NCI-H2227 treated with DMSO at 0.1 percent for 48 hours (cell line): Measurements from ENCODE around the gene NEU3.
"Not testable (repeated sequence)": the region's sequence is repeated elsewhere in the genome, so short reads cannot be mapped to it uniquely, and the experiment has no call there.

Source experiments
- DNase-seq: peaks from one replicate; lab custom pipeline; 2025; lab: John Stamatoyannopoulos, UW

NEU3 gene

GRCh38 chr11:74984070-74984469 lies 4.7 kb upstream of the NEU3 start:
- DNase-seq = no peak

DNA sequence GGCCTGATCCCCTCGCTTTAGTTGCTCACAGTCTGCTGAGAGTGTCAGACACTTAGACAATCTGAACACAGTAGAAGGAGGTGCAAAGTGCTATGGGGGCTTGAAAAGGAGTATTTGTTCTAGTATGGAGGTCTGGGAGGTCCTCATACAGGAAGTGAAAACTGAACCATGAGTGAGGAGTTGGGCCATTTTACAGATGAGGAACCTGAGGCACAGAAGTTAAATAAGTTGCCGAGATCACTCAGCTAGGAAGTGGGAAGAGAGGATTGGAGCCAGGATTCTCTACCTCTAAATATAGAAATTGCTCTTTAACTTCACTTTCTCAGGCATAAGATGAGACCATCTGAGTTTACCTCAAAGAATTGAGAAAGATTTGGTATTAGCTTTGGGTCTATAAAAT lies 4.0 kb upstream of the NEU3 start:
- DNase-seq = no peak

DNA sequence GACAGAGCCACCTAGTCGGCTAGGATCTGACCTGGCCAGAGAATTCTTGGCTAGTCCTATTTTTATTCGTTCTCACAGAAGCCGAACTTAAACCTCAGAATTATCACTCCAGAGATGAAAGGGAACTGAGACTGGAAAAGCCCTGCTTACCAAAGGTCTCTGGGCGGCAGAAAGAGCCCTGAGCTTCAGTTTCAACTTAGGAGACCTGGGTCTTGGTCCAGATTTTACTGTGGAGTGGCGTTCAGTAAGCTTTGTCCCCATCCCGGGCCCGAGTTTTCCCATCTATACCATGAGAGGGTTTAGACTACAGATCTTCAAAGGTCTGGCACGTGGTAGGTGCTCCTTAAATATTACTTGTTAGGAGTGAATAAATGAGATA lies 516 bp downstream of the NEU3 start:
- DNase-seq = no peak

DNA sequence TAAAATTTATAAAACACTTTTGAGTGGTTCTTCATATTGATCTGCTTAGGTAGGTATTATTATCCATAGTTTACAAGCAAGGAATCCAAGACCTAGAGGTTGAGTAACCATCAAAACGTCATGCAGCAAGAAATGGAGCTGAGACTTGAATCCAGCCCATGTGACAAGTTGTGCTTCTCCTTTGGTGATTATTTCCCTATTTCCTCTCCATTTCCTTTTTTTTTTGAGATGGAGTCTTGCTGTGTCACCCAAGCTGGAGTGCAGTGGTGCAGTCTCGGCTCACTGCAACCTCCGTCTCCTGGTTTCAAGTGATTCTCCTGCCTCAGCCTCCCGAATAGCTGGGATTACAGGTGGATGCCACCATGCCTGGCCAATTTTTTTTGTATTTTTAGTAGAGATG lies 1.4 kb downstream of the NEU3 start:
- not testable (repeated sequence) for DNase-seq

GRCh38 chr11:74990941-74991340 lies 2.2 kb downstream of the NEU3 start:
- DNase-seq = no peak

DNA sequence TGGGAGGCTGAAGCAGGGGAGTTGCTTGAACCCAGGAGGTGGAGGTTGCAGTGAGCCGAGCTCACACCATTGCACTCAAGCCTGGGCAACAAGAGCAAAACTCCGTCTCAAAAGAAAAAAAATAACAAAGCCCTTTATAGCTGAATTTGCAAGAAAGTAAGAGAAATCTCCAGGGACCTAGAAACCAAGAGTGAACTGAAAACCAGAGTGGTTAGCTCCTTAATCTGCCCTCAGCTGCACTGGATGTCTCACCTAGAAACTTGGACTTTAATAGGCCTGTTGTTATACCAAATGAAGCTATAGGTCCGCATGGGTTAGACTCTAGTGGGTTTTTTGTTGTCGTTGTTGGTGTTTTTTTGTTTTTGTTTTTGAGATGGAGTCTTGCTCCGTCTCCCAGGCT lies 4.1 kb downstream of the NEU3 start:
- DNase-seq = no peak

DNA sequence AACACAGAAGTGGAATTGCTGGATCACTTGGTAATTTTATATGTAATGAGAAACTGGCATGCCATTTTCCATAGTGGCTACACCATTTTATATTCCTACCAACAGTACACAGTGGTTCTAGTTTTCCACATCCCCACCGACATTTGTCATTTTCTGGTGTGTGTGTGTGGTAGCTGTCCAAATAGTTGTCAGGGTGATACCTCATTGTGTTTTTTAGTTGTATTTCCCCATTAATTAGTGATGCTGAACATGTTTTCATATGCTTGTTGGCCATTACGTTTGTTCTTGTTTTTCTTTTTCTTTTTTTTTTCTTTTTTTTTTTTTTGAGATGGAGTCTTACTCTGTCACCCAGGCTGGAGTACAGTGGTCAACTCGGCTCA lies 12.2 kb downstream of the NEU3 start:
- no peak for DNase-seq

DNA sequence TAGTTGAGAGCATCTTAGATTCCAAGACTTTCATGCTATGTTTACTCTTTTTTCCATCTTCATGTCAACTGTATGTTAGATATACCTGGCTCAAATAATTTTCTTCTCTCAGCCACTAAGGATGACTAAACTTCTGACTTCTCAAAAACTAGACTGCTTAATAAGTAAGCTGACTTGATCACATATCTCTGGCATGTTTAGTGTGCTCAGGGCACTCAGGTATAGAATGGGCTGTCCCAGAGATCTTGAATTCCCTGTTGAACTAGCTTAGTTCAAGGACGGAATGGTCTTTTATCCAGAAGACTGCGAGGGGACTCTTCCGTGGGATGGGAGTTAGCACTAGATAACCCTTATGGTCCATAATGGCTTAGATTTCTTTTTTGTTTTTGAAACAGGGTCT lies 13.0 kb downstream of the NEU3 start:
- DNase-seq = no peak

DNA sequence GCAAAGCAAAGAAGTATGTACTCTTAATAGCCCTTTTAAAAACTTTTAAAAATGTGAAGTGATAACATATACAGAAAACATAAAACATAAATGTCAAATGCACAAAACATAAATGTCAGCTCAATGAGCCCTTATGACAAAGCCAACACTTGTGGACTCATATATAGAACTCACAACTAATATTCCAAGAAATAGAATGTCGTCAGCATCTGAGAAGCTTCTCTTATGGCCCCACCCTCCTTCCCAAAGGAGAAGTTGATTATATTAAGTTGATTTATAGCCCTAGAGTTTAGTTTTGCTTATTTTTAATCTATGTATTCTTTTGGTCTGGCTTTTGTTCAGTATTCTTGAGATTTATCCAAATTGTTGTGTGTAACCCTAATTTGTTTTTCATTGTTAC lies 13.8 kb downstream of the NEU3 start:
- no peak for DNase-seq

GRCh38 chr11:75004215-75004614 lies 15.5 kb downstream of the NEU3 start:
- DNase-seq = no peak

- no peak for DNase-seq
Measured at GRCh38 chr11:75011357-75011756, 22.6 kb downstream of the NEU3 start.

DNA sequence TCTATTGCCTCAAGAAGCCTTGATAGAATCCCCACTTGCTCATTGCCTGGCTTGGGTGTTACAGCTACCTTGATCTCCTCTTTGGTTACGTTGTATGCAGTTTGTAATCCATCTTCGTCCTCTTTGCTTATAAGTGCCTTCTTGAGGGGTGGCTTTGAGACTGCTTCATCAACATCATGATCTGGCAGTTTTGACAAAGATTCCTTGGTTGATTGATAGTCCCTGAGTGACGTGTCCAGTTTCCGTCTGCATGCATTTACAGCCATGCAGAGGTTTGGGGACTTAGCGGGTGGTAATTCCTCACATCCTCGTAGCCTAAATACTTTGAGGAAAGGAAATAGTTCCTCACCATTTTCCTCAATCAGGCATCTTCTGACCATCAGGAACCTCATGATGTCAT lies 23.1 kb downstream of the NEU3 start:
- DNase-seq = no peak

GRCh38 chr11:75013051-75013450 lies 24.3 kb downstream of the NEU3 start:
- no peak for DNase-seq

GRCh38 chr11:75014129-75014528 lies 25.4 kb downstream of the NEU3 start:
- DNase-seq = no peak

- DNase-seq = not testable (repeated sequence)
Measured at GRCh38 chr11:75019200-75019599, 30.5 kb downstream of the NEU3 start.

DNA sequence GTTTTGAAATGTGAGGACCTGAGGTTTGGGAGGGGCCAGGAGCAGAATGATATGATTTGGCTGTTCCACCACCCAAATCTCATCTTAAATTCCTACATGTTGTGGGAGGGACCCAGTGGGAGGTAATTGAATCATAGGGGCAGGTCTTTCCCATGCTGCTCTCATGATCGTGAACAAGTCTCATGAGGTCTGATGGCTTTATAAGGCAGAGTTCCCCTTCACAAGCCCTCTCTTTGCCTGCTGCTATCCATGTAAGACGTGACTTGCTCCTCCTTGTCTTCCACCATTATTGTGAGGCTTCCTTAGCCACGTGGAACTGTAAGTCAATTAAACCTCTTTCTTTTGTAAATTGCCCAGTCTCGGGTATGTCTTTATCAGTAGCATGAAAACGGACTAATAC lies 31.6 kb downstream of the NEU3 start:
- DNase-seq = not testable (repeated sequence)

DNA sequence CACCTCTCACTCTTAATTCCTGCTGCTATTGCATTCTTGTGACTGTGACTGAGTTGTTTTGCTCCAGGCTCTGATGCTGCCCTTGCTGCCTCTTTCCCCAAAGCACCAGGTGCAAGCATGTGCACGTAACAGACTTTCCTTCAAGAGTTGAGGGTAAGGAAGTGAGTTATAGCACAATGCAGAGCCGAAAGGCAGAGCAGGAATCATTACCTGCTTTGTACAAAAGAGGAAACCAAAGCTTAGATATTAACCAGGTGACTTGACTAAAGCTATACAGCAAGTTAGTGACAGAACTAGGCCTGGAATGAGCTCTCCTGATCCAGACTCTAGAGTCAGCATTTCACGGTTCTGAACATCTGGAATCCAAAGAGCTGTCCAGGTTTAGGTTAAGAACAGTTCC lies 33.6 kb downstream of the NEU3 start:
- no peak for DNase-seq

DNA sequence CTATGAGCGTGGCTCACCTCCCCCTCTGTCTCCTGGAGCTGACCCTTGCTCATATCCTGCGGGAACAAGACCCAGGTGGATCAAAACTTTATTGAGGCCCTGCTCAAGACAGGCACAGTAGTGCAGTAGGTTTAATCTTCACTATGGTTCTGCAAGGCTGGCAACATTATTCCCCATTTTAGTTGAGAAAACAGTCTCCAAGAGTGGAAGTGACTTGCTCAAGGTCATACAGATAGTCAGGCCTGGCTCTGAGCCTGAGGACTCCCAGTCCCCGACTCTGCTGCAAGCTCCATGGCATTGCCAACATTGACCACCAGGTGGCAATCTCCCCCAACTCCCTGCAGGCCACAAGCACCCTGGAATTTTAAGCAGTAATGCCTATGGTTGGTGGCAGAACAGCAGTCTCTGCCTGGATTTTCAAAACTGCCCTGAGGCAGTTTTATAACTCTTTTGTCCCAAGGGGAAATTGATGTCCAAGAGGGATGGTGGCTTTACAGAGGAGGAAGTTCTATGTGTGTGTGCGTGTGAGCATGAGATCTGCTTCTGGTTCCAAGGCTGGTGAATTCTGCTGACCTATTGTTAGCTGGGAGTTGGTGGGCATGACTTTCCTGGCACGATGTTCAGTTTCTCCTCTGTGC lies 34.1 kb downstream of the NEU3 start:
- peak; percentile 80 for DNase-seq

- no peak for DNase-seq
Measured at GRCh38 chr11:75023446-75024067, 34.8 kb downstream of the NEU3 start.

GRCh38 chr11:75024068-75024449 lies 35.3 kb downstream of the NEU3 start:
- no peak for DNase-seq

DNA sequence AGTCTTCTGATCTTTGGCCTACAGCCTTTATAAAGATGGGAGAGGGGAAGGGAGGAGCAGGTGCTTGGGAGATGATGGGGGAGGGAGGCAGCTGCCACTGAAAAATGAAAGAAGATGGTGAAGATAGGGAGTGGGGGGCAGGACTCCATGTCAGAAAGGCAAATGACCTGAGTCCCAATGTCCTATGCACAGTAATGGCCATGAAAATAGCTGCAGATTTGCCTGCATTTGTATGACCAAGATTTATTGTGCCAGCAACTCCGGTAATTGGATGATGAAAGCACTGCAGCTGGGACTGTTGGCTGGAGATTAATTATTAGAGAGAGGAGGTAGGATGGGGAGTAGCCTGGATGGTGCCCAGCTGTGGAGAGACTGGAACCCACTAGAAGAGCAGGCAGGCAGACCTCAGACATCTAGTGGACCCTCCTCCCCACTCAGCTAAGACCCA lies 36.1 kb downstream of the NEU3 start:
- no peak for DNase-seq

DNA sequence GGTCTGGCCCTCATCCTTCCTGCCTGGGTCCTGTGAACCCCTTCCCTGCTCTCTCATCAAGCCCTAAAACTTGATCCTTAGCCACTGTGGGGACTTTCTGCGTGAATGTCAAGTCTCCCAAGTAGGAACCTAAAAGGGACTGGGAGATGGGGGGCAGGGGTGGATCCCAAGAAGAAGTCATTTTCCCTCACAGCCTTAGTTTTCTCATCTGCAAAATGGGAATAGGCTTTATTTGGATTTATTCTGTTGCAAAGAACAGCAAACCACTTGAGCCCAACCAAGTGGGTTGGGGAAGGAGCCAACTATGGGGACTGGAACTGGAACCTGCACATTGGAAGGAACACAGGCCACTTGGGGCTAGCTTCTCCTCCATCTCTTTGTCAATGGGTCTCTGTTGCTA lies 36.8 kb downstream of the NEU3 start:
- no peak for DNase-seq

GRCh38 chr11:75028321-75028720 lies 39.6 kb downstream of the NEU3 start:
- DNase-seq = no peak

- DNase-seq = no peak
Measured at GRCh38 chr11:75028724-75029123, 40.0 kb downstream of the NEU3 start.
